AG10803 (cell line): ENCODE data around the gene NANP.
"Not testable (repeated sequence)": the region's sequence is repeated elsewhere in the genome, so short reads cannot be mapped to it uniquely, and the experiment has no call there.

Experiments
- DNase-seq: peaks from one replicate; pipeline ENCODE4 v3.0.0; 2010; ENCODE audit warnings: low read depth
- H3K4me3 ChIP-seq: 2 replicates; pipeline ENCODE4 v1.5.1; 2011; ENCODE audit warnings: mild to moderate bottlenecking, low read length, control low read depth
- TF ChIP-seq, protein P1 (sequence below): conservative IDR thresholded peaks from 2 replicates; pipeline ENCODE4 v1.5.1; 2011; ENCODE audit warnings: mild to moderate bottlenecking, low read length, control low read depth, inconsistent platforms

Gene NANP

GRCh38 chr20:25588491-25588890 is 35.3 kb downstream of the NANP start:
- TF ChIP-seq, protein P1, sequence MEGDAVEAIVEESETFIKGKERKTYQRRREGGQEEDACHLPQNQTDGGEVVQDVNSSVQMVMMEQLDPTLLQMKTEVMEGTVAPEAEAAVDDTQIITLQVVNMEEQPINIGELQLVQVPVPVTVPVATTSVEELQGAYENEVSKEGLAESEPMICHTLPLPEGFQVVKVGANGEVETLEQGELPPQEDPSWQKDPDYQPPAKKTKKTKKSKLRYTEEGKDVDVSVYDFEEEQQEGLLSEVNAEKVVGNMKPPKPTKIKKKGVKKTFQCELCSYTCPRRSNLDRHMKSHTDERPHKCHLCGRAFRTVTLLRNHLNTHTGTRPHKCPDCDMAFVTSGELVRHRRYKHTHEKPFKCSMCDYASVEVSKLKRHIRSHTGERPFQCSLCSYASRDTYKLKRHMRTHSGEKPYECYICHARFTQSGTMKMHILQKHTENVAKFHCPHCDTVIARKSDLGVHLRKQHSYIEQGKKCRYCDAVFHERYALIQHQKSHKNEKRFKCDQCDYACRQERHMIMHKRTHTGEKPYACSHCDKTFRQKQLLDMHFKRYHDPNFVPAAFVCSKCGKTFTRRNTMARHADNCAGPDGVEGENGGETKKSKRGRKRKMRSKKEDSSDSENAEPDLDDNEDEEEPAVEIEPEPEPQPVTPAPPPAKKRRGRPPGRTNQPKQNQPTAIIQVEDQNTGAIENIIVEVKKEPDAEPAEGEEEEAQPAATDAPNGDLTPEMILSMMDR = no peak
- no peak overlapping the region for H3K4me3 ChIP-seq
- no peak for DNase-seq

GRCh38 chr20:25587536-25587935 is 36.3 kb downstream of the NANP start:
- TF ChIP-seq, protein P1 = no peak

GRCh38 chr20:25586877-25587276 is 36.9 kb downstream of the NANP start:
- peak; percentile 16 for DNase-seq
- H3K4me3 ChIP-seq = no peak overlapping the region
- TF ChIP-seq, protein P1 = no peak

More at GRCh38 chr20:25587536-25587935, 36.3 kb downstream of the NANP start:
- H3K4me3 ChIP-seq = no peak overlapping the region
- no peak for DNase-seq

GRCh38 chr20:25584905-25585704 is 38.7 kb downstream of the NANP start, which contains the start of gene NINL:
Gene NINL (minus strand): TSS chr20:25585531. CDS start chr20:25526587, 58,944 bp downstream.
- TF ChIP-seq, protein P1 = no peak
- DNase-seq = peak; percentile 58
- peak within 1 kb of the TSS; percentile 64 for H3K4me3 ChIP-seq

- not testable (repeated sequence) for DNase-seq, H3K4me3 ChIP-seq
Observed at GRCh38 chr20:25583607-25584006, 40.2 kb downstream of the NANP start.

DNA sequence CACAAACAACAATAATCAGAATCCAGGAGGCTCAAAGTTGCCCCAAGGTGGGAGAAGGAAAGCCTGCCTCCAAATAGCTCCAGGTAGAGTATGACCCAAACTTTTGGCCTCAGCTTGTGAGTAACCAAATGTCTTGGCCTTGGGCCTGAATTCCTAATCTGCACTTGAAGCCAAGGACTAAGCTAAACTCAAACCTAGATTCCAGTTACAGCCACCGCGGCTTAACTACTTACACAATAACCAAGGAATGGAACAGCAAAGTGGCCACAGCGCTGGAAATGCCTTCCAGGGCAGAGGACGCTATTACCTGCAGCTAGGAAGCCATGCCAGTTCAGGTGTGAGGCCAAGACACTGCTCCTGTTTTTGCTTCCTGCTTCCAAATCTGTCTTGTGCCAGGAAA is 43.1 kb downstream of the NANP start:
- TF ChIP-seq, protein P1 = no peak
- peak; percentile 43 for DNase-seq
- H3K4me3 ChIP-seq = no peak overlapping the region

GRCh38 chr20:25579081-25579770 is 44.6 kb downstream of the NANP start:
- TF ChIP-seq, protein P1 = no peak
- DNase-seq = no peak
- H3K4me3 ChIP-seq = no peak overlapping the region
